Lung (tissue), 12 donors: Measurements from ENCODE around the gene ELOVL6. TPM values are rescaled to one million over a fixed set of nuclear protein-coding genes. Genes with fewer than 3 reads are reported as not detected.

Source experiments
- ATAC-seq: fragments of 200-7000 bp; cut with Tn5 transposase; one replicate; pipeline ENCODE4 v1.9.1; 2020; ENCODE audit warnings: moderate number of reproducible peaks; ENCODE audit not compliant: insufficient read depth, low FRiP score
- DNase-seq, 3 donors: peaks; one replicate each; pipeline ENCODE4 v3.0.0-alpha.2; 2013 to 2017
- H3K27ac ChIP-seq, 2 donors: one replicate each; pipeline ENCODE4 v1.5.1; 2013; ENCODE audit warnings: mild to moderate bottlenecking in 2 of 2, moderate library complexity in 2 of 2, control low read depth in 1 of 2, inconsistent platforms in 1 of 2, low read depth in 1 of 2, low read length in 1 of 2
- H3K27me3 ChIP-seq, 3 donors: one replicate each; pipeline ENCODE4 v1.5.1; 2013; ENCODE audit warnings: low read length in 2 of 3; ENCODE audit not compliant: control insufficient read depth in 3 of 3, insufficient read depth in 3 of 3
- H3K36me3 ChIP-seq, 4 donors: one replicate each; pipeline ENCODE4 v1.5.1; 2013; ENCODE audit warnings: low read length in 4 of 4, mild to moderate bottlenecking in 1 of 4, moderate library complexity in 1 of 4; ENCODE audit not compliant: control insufficient read depth in 4 of 4, insufficient read depth in 4 of 4
- H3K4me1 ChIP-seq, 5 donors: one replicate each; pipeline ENCODE4 v1.5.1; 2013; ENCODE audit warnings: low read length in 5 of 5, mild to moderate bottlenecking in 2 of 5, moderate library complexity in 1 of 5; ENCODE audit not compliant: control insufficient read depth in 5 of 5, insufficient read depth in 5 of 5
- H3K4me3 ChIP-seq: one replicate; pipeline ENCODE4 v1.5.1; 2013; ENCODE audit warnings: mild to moderate bottlenecking, control low read depth, moderate library complexity
- H3K9ac ChIP-seq, 2 donors: one replicate each; pipeline ENCODE4 v1.5.1; 2013; ENCODE audit warnings: low read length in 2 of 2, control low read depth in 1 of 2; ENCODE audit not compliant: insufficient read depth in 1 of 2
- H3K9me3 ChIP-seq, 4 donors: one replicate each; pipeline ENCODE4 v1.5.1; 2013; ENCODE audit warnings: low read length in 3 of 4, mild to moderate bottlenecking in 1 of 4, moderate library complexity in 1 of 4; ENCODE audit not compliant: control insufficient read depth in 4 of 4, insufficient read depth in 3 of 4
- CTCF ChIP-seq: IDR thresholded peaks from 2 replicates; pipeline ENCODE4 v1.5.1; 2012; ENCODE audit warnings: mild to moderate bottlenecking; ENCODE audit errors: control extremely low read depth, extremely low read depth
- WGBS, 2 donors: extraction: QIAGEN DNeasy Blood & Tissue Kit; methylation state at CpG; one replicate each; pipeline ENCODE4 v1.1.7; 2013; 5-methylcytosine and 5-hydroxymethylcytosine counted together
- polyA plus RNA-seq, 2 donors: library from polyadenylated mRNA; stranded (reverse); fragments of 200-250 nt; gene quantifications; one replicate each; pipeline ENCODE4 v1.2.1, GENCODE V29; 2013
- total RNA-seq, 2 donors: library from RNA; depleted of rRNA in 1 of 2; stranded (reverse); fragments of >200 nt in 1 of 2; gene quantifications; one replicate each; pipeline ENCODE4 v1.2.1, GENCODE V29; 2014 to 2021
- donor health status: control.
- donor health status: control.
- donor health status: Bipolar disorder and iron deficiency.
- donor health status: healthy.
- donor health status: DM: yes; HTN: yes; CAD: no.

Gene ELOVL6
- total and polyA plus RNA-seq, 4 donors, result 5.5 to 21.1 (median 12.7) TPM

- Histone ChIP-seq H3K27me3 (no peaks in the 10 kb centered on the region), H3K27ac (peak overlapping the region in 1 of 2 donors; percentile 22), H3K4me3 (no peak overlapping the region), H3K9me3 (no peaks in the 10 kb centered on the region), H3K4me1 (peaks cover 0 to 5% (median 3%) of the 10 kb centered on the region in 5 donors), H3K36me3 (no peaks in the 10 kb centered on the region), H3K9ac (no peak overlapping the region)
- TF ChIP-seq CTCF, result no peak
- WGBS, 2 donors, result 54 to 67% methylated on average over 5 of the region's 5 CpGs
- DNase-seq (no peak), ATAC-seq (no peak)
These were observed 32.8 kb downstream of the ELOVL6 start for GRCh38 chr4:110165382-110166286.

- DNase-seq (no peak), ATAC-seq (no peak)
- no peak overlapping the region for H3K4me3 ChIP-seq
- no peaks in the 10 kb centered on the region for H3K27me3 ChIP-seq
- 41 to 48% methylated on average over 2 of the region's 2 CpGs for WGBS, 2 donors
- no peaks in the 10 kb centered on the region for H3K9me3 ChIP-seq
- no peak overlapping the region for H3K9ac ChIP-seq
- peak overlapping the region in 1 of 2 donors; percentile 46 for H3K27ac ChIP-seq
- H3K36me3 ChIP-seq, result no peaks in the 10 kb centered on the region
- peaks cover 0 to 5% (median 3%) of the 10 kb centered on the region in 5 donors for H3K4me1 ChIP-seq
- TF ChIP-seq CTCF, result no peak
These were observed 33.6 kb downstream of the ELOVL6 start for GRCh38 chr4:110164856-110165255.

- no peak overlapping the region for H3K9ac ChIP-seq
- ATAC-seq, result no peak
These were observed 34.2 kb downstream of the ELOVL6 start for GRCh38 chr4:110164251-110164650.

More at GRCh38 chr4:110164251-110164650, 34.2 kb downstream of the ELOVL6 start:
- Histone ChIP-seq H3K4me3 (no peak overlapping the region), H3K27ac (peak overlapping the region in 1 of 2 donors; percentile 80), H3K27me3 (no peaks in the 10 kb centered on the region), H3K36me3 (no peaks in the 10 kb centered on the region), H3K9me3 (no peaks in the 10 kb centered on the region), H3K4me1 (peaks cover 0 to 5% (median 3%) of the 10 kb centered on the region in 5 donors)
- WGBS, 2 donors, result 90 to 98% methylated on average over 5 of the region's 5 CpGs
- TF ChIP-seq CTCF, result no peak
- no peak for DNase-seq
